D721Med (cell line): Measurements from ENCODE around the gene MROH7.

Experiments
- DNase-seq: peaks from one replicate; pipeline ENCODE4 v3.0.0; 2011; ENCODE audit warnings: low spot score; ENCODE audit not compliant: insufficient read length
- FAIRE-seq: peaks from 2 replicates; lab custom pipeline; 2011; peaks lifted over from hg19 to GRCh38; lab: Jason Lieb, UNC
- TF ChIP-seq, protein P1 (sequence below): IDR thresholded peaks from 2 replicates; pipeline ENCODE4 v1.5.1; 2012; ENCODE audit warnings: mild to moderate bottlenecking, control low read depth; ENCODE audit not compliant: insufficient read depth; ENCODE audit errors: missing control alignments

MROH7 gene

DNA sequence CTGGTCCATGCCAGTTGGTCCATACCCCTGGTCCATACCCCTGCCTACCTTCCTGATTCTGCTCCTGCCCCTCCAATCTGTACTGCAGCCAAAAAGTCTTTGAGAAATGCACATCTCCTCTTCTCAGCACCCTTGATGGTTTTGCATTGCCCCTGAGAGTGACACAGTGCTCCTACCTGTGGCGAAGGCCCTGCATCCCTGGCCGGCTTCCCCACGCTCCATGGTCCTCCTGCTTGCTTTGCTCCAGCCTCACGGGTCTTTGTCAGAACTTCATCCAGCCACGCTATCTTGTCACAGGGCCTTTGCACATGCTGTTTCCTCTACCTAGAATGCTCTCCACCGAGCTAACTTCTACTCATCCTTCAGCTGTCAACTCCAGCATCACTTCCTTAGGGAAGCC lies 41.9 kb downstream of the MROH7 start:
- TF ChIP-seq, protein P1, sequence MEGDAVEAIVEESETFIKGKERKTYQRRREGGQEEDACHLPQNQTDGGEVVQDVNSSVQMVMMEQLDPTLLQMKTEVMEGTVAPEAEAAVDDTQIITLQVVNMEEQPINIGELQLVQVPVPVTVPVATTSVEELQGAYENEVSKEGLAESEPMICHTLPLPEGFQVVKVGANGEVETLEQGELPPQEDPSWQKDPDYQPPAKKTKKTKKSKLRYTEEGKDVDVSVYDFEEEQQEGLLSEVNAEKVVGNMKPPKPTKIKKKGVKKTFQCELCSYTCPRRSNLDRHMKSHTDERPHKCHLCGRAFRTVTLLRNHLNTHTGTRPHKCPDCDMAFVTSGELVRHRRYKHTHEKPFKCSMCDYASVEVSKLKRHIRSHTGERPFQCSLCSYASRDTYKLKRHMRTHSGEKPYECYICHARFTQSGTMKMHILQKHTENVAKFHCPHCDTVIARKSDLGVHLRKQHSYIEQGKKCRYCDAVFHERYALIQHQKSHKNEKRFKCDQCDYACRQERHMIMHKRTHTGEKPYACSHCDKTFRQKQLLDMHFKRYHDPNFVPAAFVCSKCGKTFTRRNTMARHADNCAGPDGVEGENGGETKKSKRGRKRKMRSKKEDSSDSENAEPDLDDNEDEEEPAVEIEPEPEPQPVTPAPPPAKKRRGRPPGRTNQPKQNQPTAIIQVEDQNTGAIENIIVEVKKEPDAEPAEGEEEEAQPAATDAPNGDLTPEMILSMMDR = no peak
- DNase-seq = no peak
- no peak for FAIRE-seq

GRCh38 chr1:54685335-54685905 lies 43.8 kb downstream of the MROH7 start:
- no peak for FAIRE-seq
- no peak for DNase-seq
- TF ChIP-seq, protein P1 = no peak

- FAIRE-seq = no peak
- no peak for DNase-seq
- TF ChIP-seq, protein P1 = no peak
These were observed 44.6 kb downstream of the MROH7 start for GRCh38 chr1:54686155-54686554.

GRCh38 chr1:54694771-54695170 lies 53.2 kb downstream of the MROH7 start:
- TF ChIP-seq, protein P1 = no peak
- DNase-seq (no peak), FAIRE-seq (no peak)

DNA sequence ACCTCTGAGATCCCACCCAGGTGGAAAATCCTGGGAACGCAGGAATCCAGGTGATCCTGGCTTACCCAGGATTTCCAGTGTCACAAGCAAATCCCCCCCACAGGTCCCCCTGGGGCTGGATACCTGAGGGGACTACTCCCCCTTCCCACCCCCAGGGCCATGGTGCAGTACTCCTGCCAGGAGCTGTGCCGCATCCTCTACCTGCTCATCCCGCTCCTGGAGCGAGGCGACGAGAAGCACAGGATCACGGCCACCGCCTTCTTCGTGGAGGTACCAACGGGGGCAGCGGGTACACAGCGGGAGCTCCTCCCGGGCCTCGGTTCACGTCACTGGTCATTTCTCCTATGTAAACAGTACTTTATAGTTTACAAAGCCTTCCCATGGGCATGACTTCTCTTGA lies 53.6 kb downstream of the MROH7 start:
- DNase-seq (no peak), FAIRE-seq (no peak)
- TF ChIP-seq, protein P1 = no peak

DNA sequence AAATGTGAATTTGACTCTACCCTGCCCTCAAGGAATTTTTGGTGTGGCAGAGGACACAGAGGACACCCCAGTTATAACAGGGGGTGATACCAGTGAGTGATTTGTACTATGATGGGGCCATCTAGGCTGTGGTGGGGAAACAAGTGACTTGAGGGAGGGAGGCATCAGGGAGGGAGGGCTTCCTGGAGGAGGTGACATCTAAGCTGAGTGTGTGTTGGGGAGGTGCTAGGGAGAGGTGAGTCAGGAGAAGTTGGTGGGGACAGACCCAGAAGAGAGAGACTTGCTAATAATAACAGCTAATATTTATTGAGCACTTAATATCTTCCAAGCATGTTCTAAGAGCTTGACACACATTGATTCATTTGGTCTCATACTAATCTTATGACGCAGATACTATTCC lies 54.2 kb downstream of the MROH7 start:
- TF ChIP-seq, protein P1 = no peak
- no peak for FAIRE-seq
- no peak for DNase-seq

DNA sequence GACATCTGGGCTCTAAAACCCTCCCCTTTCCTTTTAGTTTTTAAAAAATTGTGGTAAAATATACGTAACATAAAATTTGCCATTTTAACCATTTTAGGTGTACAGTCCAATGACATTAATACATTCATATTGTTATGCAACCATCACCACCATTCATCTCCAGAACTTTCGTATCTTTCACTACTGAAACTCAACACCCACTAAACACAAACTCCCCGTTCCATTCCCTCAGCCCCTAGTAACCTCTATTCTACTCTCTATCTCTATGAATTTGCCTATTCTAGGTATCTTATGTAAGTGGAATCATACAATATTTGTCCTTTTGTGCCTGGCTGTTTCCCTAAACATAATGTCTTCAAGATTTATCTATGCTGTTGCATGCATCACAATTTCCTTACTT lies 54.7 kb downstream of the MROH7 start:
- FAIRE-seq = no peak
- TF ChIP-seq, protein P1 = no peak
- no peak for DNase-seq
